HEK293 (cell line): ENCODE data around the gene ZNF227.
"Not testable (repeated sequence)": the region's sequence is repeated elsewhere in the genome, so short reads cannot be mapped to it uniquely, and the experiment has no call there.

ENCODE experiments used
- CTCF ChIA-PET: fragments of 350-600 bp; formaldehyde crosslinking; extraction: SDS; loops from one replicate; lab custom pipeline; 2021; ENCODE audit warnings: antibody characterized with exemption; lab: Yijun Ruan, JAX
- POLR2A ChIA-PET: fragments of 300-600 bp; formaldehyde crosslinking; extraction: SDS; loops from one replicate; lab custom pipeline; 2020; ENCODE audit warnings: antibody characterized with exemption, inconsistent platforms; lab: Yijun Ruan, JAX
- H3K27ac ChIP-seq: fragments of 200-500 bp; sonication (Bioruptor generic); 2 replicates; pipeline ENCODE4 v1.5.1; 2014; ENCODE audit warnings: low read depth, low read length, control low read depth, inconsistent platforms; ENCODE audit errors: extremely low read depth
- H3K36me3 ChIP-seq, 2 experiments: fragments of 200-500 bp in 1 of 2; sonication (Bioruptor generic) in 1 of 2; 1 replicate in 1 of 2; 2 replicates in 1 of 2; pipeline ENCODE4 v1.5.1; 2014 to 2017; ENCODE audit warnings: inconsistent platforms in 2 of 2, low read length in 2 of 2; ENCODE audit not compliant: control insufficient read depth in 2 of 2, insufficient read depth in 1 of 2
- H3K4me1 ChIP-seq: fragments of 200-500 bp; sonication (Bioruptor generic); 2 replicates; pipeline ENCODE4 v1.5.1; 2014; ENCODE audit warnings: mild to moderate bottlenecking, low read length, inconsistent platforms; ENCODE audit not compliant: control insufficient read depth, insufficient read depth
- H3K4me3 ChIP-seq: 2 replicates; pipeline ENCODE4 v1.5.1; 2011; ENCODE audit warnings: low read depth, mild to moderate bottlenecking, control low read depth, low read length, moderate library complexity
- H3K9me3 ChIP-seq: fragments of 200-500 bp; sonication (Bioruptor generic); 2 replicates; pipeline ENCODE4 v1.5.1; 2014; ENCODE audit warnings: low read depth, low read length, inconsistent platforms; ENCODE audit not compliant: control insufficient read depth, insufficient read depth
- KLF1 ChIP-seq: fragments of 450-650 bp; formaldehyde crosslinking; IDR thresholded peaks from 2 replicates; pipeline ENCODE4 v1.5.1; 2016; ENCODE audit warnings: missing biosample characterization, missing genetic modification characterization
- PRDM4 ChIP-seq: fragments of 450-650 bp; formaldehyde crosslinking; IDR thresholded peaks from 2 replicates; pipeline ENCODE4 v1.5.1; 2017; ENCODE audit warnings: missing biosample characterization, missing genetic modification characterization
- SP2 ChIP-seq: fragments of 450-650 bp; formaldehyde crosslinking; IDR thresholded peaks from 2 replicates; pipeline ENCODE4 v1.5.1; 2016; ENCODE audit warnings: missing biosample characterization, missing genetic modification characterization
- TRIM28 ChIP-seq: IDR thresholded peaks from 2 replicates; pipeline ENCODE4 v1.6.1; 2011; ENCODE audit warnings: low read length, control low read depth, borderline replicate concordance
- YY2 ChIP-seq: fragments of 450-650 bp; formaldehyde crosslinking; IDR thresholded peaks from 2 replicates; pipeline ENCODE4 v1.5.1; 2016; ENCODE audit warnings: missing biosample characterization, missing genetic modification characterization
- ZNF140 ChIP-seq: fragments of 450-650 bp; formaldehyde crosslinking; IDR thresholded peaks from 2 replicates; pipeline ENCODE4 v1.5.1; 2016; ENCODE audit warnings: missing biosample characterization, missing genetic modification characterization
- ZNF174 ChIP-seq: fragments of 450-650 bp; formaldehyde crosslinking; IDR thresholded peaks from 2 replicates; pipeline ENCODE4 v1.5.0; 2017; ENCODE audit warnings: missing biosample characterization, mild to moderate bottlenecking, missing genetic modification characterization
- ZNF211 ChIP-seq: fragments of 450-650 bp; formaldehyde crosslinking; IDR thresholded peaks from 2 replicates; pipeline ENCODE4 v1.5.1; 2016; ENCODE audit warnings: low read depth, missing biosample characterization, missing genetic modification characterization
- ZNF26 ChIP-seq: fragments of 450-650 bp; formaldehyde crosslinking; IDR thresholded peaks from 2 replicates; pipeline ENCODE4 v1.5.1; 2016; ENCODE audit warnings: missing biosample characterization, missing genetic modification characterization
- ZNF335 ChIP-seq: fragments of 450-650 bp; formaldehyde crosslinking; conservative IDR thresholded peaks from 2 replicates; pipeline ENCODE4 v1.5.1; 2016; ENCODE audit warnings: missing biosample characterization, missing genetic modification characterization
- ZNF37A ChIP-seq: fragments of 450-650 bp; IDR thresholded peaks from 2 replicates; pipeline ENCODE4 v1.5.1; 2018; ENCODE audit warnings: missing biosample characterization, missing genetic modification characterization
- ZNF530 ChIP-seq: fragments of 450-650 bp; formaldehyde crosslinking; IDR thresholded peaks from 2 replicates; pipeline ENCODE4 v1.5.1; 2016; ENCODE audit warnings: low read depth, missing biosample characterization, missing genetic modification characterization
- ZNF558 ChIP-seq: fragments of 450-650 bp; formaldehyde crosslinking; IDR thresholded peaks from 2 replicates; pipeline ENCODE4 v1.5.1; 2016; ENCODE audit warnings: missing biosample characterization, missing genetic modification characterization
- ZNF624 ChIP-seq: fragments of 450-650 bp; formaldehyde crosslinking; IDR thresholded peaks from 2 replicates; pipeline ENCODE4 v1.5.1; 2017; ENCODE audit warnings: missing biosample characterization, missing genetic modification characterization
- ZNF654 ChIP-seq: fragments of 450-650 bp; formaldehyde crosslinking; IDR thresholded peaks from 2 replicates; pipeline ENCODE4 v1.5.1; 2016; ENCODE audit warnings: low read depth, missing biosample characterization, missing genetic modification characterization
- ZNF660 ChIP-seq: fragments of 450-650 bp; IDR thresholded peaks from 2 replicates; pipeline ENCODE4 v1.5.1; 2018; ENCODE audit warnings: missing biosample characterization, mild to moderate bottlenecking, missing genetic modification characterization
- ZNF792 ChIP-seq: fragments of 450-650 bp; formaldehyde crosslinking; IDR thresholded peaks from 2 replicates; pipeline ENCODE4 v1.5.1; 2016; ENCODE audit warnings: missing biosample characterization, missing genetic modification characterization
- ZSCAN18 ChIP-seq: fragments of 450-650 bp; formaldehyde crosslinking; IDR thresholded peaks from 2 replicates; pipeline ENCODE4 v1.5.1; 2016; ENCODE audit warnings: missing biosample characterization, missing genetic modification characterization

Gene ZNF227

GRCh38 chr19:44202974-44203373, 9.4 kb upstream of the ZNF227 start:
- peaks cover 44% of the 10 kb centered on the region for H3K9me3 ChIP-seq
- no peak overlapping the region for H3K27ac ChIP-seq
- peaks cover 15% of the 10 kb centered on the region for H3K4me1 ChIP-seq
- peaks cover 0 to 55% of the 10 kb centered on the region in 2 experiments; a peak in 2 of 3 replicates for H3K36me3 ChIP-seq
- CTCF ChIA-PET: interaction anchor here (0.6 kb wide), 1 partner anchor 357 kb away, joined by 3 read pairs; no protein-coding TSS in a partner anchor
- TF ChIP-seq ZNF140 (tag by site-specific recombination): no peak
- no peak for TF ChIP-seq ZNF530 (tag by site-specific recombination)
- TF ChIP-seq PRDM4 (tag by site-specific recombination): no peak
- peak; percentile 8; the same call in 1 of the 2 replicates for TF ChIP-seq ZNF26
- no peak for TF ChIP-seq ZNF174 (tag by site-specific recombination)
- no peak for TF ChIP-seq ZNF37A (tag by site-specific recombination)
- TF ChIP-seq ZNF335 (tag by site-specific recombination): 0 out of 2 replicates have a peak, but pooled peaks have one; percentile 9
- TF ChIP-seq ZNF660 (tag by site-specific recombination): 0 out of 2 replicates have a peak, but pooled peaks have one; percentile 25
- TF ChIP-seq, all 188 proteins: peak for 3
- POLR2A ChIA-PET: interaction anchor here (2.5 kb wide), 1 partner anchor 9 kb away, joined by 13 read pairs; the partner anchor contains the start of gene ZNF227
- no peak overlapping the region for H3K4me3 ChIP-seq

- H3K36me3 ChIP-seq: peaks cover 0 to 46% of the 10 kb centered on the region in 2 experiments; a peak in 2 of 3 replicates
- H3K27ac ChIP-seq, H3K4me3 ChIP-seq, CTCF ChIA-PET, POLR2A ChIA-PET: not testable (repeated sequence)
- TF ChIP-seq KLF1 (tag by site-specific recombination): peak; percentile 34; the same call in 1 of the 2 replicates
- H3K9me3 ChIP-seq: peaks cover 44% of the 10 kb centered on the region
- H3K4me1 ChIP-seq: peaks cover 22% of the 10 kb centered on the region
Observed at GRCh38 chr19:44203877-44204276, 8.5 kb upstream of the ZNF227 start.

GRCh38 chr19:44204772-44205171, 7.6 kb upstream of the ZNF227 start:
- POLR2A ChIA-PET: no interaction called here
- CTCF ChIA-PET: no interaction called here

GRCh38 chr19:44207126-44207803, 5.1 kb upstream of the ZNF227 start:
- H3K4me3 ChIP-seq: peak overlapping the region; percentile 44
- peaks cover 30% of the 10 kb centered on the region for H3K4me1 ChIP-seq
- CTCF ChIA-PET: interaction anchor here (0.6 to 2.4 kb wide), 11 partner anchors 10 to 559 kb away, joined by 3 to 6 read pairs (median 4); partner anchors contain the start of genes ZNF221 and ZNF233
- peaks cover 0 to 40% of the 10 kb centered on the region in 2 experiments; a peak in 2 of 3 replicates for H3K36me3 ChIP-seq
- H3K27ac ChIP-seq: peak overlapping the region; percentile 98
- POLR2A ChIA-PET: interaction anchor here (0.6 to 2.6 kb wide), 34 partner anchors 9 to 744 kb away, joined by 3 to 93 read pairs (median 5); partner anchors contain the start of genes ZNF180, ZNF221, ZNF222 and ZNF223
- H3K9me3 ChIP-seq: peaks cover 36% of the 10 kb centered on the region
- TF ChIP-seq PRDM4 (tag by site-specific recombination) (no peak; the same call in none of the 2 replicates), ZNF792 (tag by site-specific recombination) (no peak; the same call in 1 of the 2 replicates), TRIM28 (0 out of 2 replicates have a peak, but pooled peaks have one; percentile 64), ZNF558 (tag by site-specific recombination) (no peak; the same call in 1 of the 2 replicates), YY2 (peak; percentile 99; the same call in 1 of the 2 replicates), ZNF654 (tag by site-specific recombination) (no peak), ZSCAN18 (tag by site-specific recombination) (no peak), ZNF37A (tag by site-specific recombination) (no peak)

More at GRCh38 chr19:44204772-44205171, 7.6 kb upstream of the ZNF227 start:
- peaks cover 39% of the 10 kb centered on the region for H3K9me3 ChIP-seq
- TF ChIP-seq SP2 (tag by site-specific recombination): no peak
- peak; percentile 88; the same call in 1 of the 2 replicates for TF ChIP-seq ZNF211 (tag by site-specific recombination)
- TF ChIP-seq ZNF624 (tag by site-specific recombination): 0 out of 2 replicates have a peak, but pooled peaks have one; percentile 60
- H3K36me3 ChIP-seq: peaks cover 0 to 42% of the 10 kb centered on the region in 2 experiments; a peak in 2 of 3 replicates
- no peak overlapping the region for H3K27ac ChIP-seq
- H3K4me3 ChIP-seq: no peak overlapping the region
- H3K4me1 ChIP-seq: peaks cover 24% of the 10 kb centered on the region
